GM21515 (cell line): ENCODE data around the gene MCM9.
"Not testable (repeated sequence)": the region's sequence is repeated elsewhere in the genome, so short reads cannot be mapped to it uniquely, and the experiment has no call there.

Source experiments
- ATAC-seq: cut with Tn5 transposase; IDR thresholded peaks from one replicate; pipeline ENCODE4 v1.9.1; 2021; ENCODE audit not compliant: unreplicated experiment

The MCM9 gene

GRCh38 chr6:118868901-118869300 lies 66.1 kb downstream of the MCM9 start:
- not testable (repeated sequence) for ATAC-seq

DNA sequence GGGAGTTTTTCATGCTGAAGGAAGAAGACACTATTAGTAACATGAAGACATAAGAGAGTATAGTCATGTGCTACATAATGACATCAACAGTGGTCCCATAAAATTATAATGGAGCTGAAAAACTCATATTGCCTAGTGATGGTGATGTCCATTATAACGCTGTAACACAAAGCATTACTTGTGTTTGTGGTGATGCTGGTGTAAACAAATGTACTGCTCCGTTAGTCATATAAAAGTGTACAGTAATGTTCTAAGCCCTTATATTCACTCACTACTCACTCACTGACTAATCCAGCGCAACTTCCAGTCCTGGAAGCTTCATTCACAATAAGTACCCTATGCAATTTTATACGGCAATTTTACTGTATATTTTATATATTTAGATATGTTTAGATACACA lies 67.8 kb downstream of the MCM9 start:
- no peak for ATAC-seq

GRCh38 chr6:118865100-118865391 lies 69.9 kb downstream of the MCM9 start:
- no peak for ATAC-seq

GRCh38 chr6:118864341-118865099 lies 70.4 kb downstream of the MCM9 start:
- ATAC-seq, result no peak

DNA sequence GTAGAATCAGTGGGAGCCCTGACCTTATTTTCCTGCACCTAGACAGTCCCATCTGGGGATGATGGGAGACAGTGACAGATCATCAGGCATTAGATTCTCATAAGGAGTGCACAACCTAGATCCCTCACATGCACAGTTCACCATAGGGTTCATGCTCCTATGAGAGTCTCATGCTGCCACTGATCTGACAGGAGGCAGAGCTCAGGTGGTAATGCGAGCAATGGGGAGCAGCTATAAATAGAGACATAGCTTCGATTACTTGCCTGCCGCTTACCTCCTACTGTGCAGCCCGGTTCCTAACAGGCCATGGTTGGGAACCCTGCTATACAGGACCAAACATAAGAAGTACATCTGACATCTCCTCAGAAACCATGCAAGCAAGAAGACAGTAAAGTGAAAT lies 72.5 kb downstream of the MCM9 start:
- ATAC-seq, result no peak

DNA sequence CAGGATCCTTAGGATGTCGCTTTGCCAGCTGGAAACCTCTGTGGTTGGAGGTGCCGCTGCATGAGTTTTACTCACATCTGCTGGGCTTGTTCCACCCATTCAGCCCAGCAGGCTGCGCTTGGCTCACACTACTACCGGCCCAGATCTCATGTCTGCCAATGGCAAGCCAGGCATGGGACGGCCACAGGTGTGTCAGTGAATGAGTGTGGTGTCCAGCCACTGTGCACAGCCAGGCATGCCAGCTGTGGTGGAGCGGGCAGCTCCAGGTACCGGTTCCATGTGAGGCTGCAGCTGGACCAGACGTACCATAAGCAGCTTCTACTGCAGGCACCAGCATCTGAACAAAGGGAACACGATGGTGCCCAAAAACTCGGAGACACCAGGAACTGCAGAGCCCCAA lies 74.1 kb downstream of the MCM9 start:
- ATAC-seq, result no peak

GRCh38 chr6:118860363-118860762 lies 74.6 kb downstream of the MCM9 start:
- ATAC-seq, result no peak

- peak; percentile 61 for ATAC-seq
Observed at GRCh38 chr6:118859517-118860064, 75.4 kb downstream of the MCM9 start.

DNA sequence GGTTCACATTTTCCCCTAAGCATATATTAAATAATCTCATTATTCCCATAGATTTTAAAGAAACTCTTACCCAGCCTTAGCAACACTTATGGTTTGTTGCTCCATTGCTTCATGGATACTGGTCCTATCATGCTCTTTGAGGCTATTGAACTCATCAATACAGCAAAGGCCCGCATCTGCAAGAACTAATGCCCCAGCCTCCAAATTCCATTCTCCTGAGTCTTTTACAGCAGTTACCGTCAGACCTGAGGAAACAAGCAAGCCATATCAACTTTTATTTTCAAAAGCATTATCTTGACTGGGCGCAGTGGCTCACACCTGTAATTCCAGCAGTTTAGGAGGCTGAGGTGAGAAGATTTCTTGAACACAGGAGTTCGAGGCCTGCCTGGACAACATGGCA lies 78.7 kb downstream of the MCM9 start:
- ATAC-seq, result no peak

GRCh38 chr6:118853408-118853807 lies 81.6 kb downstream of the MCM9 start:
- no peak for ATAC-seq

DNA sequence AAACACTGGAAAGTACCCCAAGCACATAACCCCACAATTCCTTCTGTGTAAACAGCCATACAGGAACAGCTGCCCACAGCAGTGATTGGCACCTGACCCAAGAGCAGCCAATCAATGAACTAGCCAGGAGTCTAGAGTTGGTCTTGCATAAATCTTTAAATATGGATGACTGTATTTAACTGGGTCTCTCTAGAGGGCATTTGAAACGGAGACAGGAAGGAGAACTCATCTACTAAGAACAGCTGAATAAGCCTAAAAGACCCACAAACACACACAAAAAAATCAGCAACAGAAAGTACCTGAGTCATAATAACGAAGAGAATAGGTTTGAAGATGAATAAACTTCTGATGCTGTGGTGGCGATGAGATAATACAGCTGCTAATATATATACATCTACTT lies 90.0 kb downstream of the MCM9 start:
- peak; percentile 48 for ATAC-seq

GRCh38 chr6:118843685-118844390 lies 91.1 kb downstream of the MCM9 start:
- peak; percentile 89 for ATAC-seq

DNA sequence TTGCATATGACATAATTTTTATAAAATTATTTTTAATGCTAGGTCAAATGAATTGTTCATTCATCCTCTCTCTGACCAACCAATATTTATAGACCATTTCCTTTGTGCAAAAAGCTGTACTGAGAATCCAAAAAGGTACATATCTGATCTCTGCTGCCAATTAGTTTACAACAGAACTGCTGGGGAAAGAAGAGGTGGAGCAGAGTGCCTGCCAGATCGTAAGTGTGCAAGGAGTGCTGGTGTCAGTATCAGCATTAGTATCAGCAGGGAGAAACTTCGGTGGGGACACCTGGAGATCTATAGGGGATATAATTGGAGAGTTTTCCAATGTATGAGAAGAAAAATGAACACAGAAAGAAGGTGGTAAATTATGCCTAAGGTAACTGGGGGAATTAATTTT lies 104.3 kb downstream of the MCM9 start:
- ATAC-seq, result no peak

GRCh38 chr6:118829817-118830478 lies 105.0 kb downstream of the MCM9 start:
- no peak for ATAC-seq

GRCh38 chr6:118826096-118826495 lies 108.9 kb downstream of the MCM9 start:
- ATAC-seq, result no peak

- ATAC-seq, result no peak
Observed at GRCh38 chr6:118825661-118826060, 109.3 kb downstream of the MCM9 start.

DNA sequence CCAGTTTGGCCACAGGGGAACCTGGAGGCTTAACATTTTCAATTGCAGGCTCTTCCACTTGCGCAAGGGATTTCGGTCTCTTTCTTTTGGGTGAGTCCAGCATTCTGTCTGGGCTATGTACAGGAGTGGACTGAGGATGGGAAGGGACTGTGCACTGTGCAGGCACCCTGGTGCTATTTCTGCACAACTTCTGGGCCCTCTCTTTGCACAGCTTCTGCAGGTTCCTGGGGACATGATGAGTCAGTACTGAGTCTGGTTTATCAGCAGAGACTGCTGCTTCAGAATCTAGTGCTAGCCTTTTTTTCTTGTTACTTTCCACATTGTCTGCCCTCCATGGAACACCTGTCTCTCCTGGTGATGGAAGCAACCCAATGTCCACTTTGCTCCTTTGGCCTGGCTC lies 119.5 kb downstream of the MCM9 start:
- no peak for ATAC-seq

GRCh38 chr6:118813775-118814174 lies 121.2 kb downstream of the MCM9 start:
- no peak for ATAC-seq

DNA sequence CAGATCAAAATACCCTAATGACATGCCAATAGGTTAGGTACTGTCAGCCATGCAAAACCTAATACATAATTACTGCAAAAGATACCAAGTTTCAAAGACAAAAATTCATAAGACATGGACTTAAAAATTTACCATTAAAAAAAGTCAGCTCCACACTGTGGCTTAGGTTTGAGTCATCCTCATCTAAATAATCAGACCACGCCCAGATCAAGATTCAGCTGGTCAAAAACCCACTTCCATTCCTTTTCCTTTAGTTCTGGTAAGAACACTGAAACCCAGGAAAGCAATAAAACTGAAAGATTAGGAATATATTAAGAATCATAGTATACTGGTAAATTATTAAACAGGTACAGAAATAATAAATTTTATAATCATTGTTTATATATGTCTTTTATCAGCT lies 122.0 kb downstream of the MCM9 start:
- ATAC-seq, result no peak

GRCh38 chr6:118810420-118811027 lies 124.4 kb downstream of the MCM9 start:
- peak; percentile 87 for ATAC-seq

- ATAC-seq, result peak; percentile 61
Observed at GRCh38 chr6:118808793-118809638, 125.9 kb downstream of the MCM9 start.
